SK-N-DZ (cell line): ENCODE measurements around the gene FRRS1.

Experiments
- DNase-seq: peaks from one replicate; pipeline ENCODE4 v3.0.0-alpha.2; 2015; ENCODE audit warnings: low spot score

The FRRS1 gene

GRCh38 chr1:99728494-99729235, 37.8 kb downstream of the FRRS1 start:
- DNase-seq = peak; percentile 18

- DNase-seq = no peak
Measured at GRCh38 chr1:99727575-99728185, 38.8 kb downstream of the FRRS1 start.

GRCh38 chr1:99726818-99727217, 39.6 kb downstream of the FRRS1 start:
- no peak for DNase-seq

- DNase-seq = no peak
Measured at GRCh38 chr1:99726407-99726806, 40.0 kb downstream of the FRRS1 start.

- DNase-seq = no peak
Measured at GRCh38 chr1:99725996-99726395, 40.4 kb downstream of the FRRS1 start.

- DNase-seq = no peak
Measured at GRCh38 chr1:99723251-99723650, 43.2 kb downstream of the FRRS1 start.

- no peak for DNase-seq
Measured at GRCh38 chr1:99717005-99717404, 49.4 kb downstream of the FRRS1 start.

- no peak for DNase-seq
Measured at GRCh38 chr1:99713006-99713405, 53.4 kb downstream of the FRRS1 start.

GRCh38 chr1:99710994-99711393, 55.4 kb downstream of the FRRS1 start:
- DNase-seq = no peak

- peak; percentile 69 for DNase-seq
Measured at GRCh38 chr1:99707535-99708142, 58.8 kb downstream of the FRRS1 start.

- no peak for DNase-seq
Measured at GRCh38 chr1:99705385-99705784, 61.0 kb downstream of the FRRS1 start.

GRCh38 chr1:99704356-99704816, 62.0 kb downstream of the FRRS1 start:
- no peak for DNase-seq

GRCh38 chr1:99702221-99702620, 64.2 kb downstream of the FRRS1 start:
- no peak for DNase-seq

- no peak for DNase-seq
Measured at GRCh38 chr1:99700020-99700419, 66.4 kb downstream of the FRRS1 start.

GRCh38 chr1:99697580-99697979, 68.9 kb downstream of the FRRS1 start:
- DNase-seq = no peak

- DNase-seq = no peak
Measured at GRCh38 chr1:99696616-99697015, 69.8 kb downstream of the FRRS1 start.

- no peak for DNase-seq
Measured at GRCh38 chr1:99691175-99691574, 75.3 kb downstream of the FRRS1 start.

GRCh38 chr1:99685516-99686180, 80.8 kb downstream of the FRRS1 start:
- DNase-seq = peak; percentile 68

- no peak for DNase-seq
Measured at GRCh38 chr1:99682291-99682751, 84.1 kb downstream of the FRRS1 start.

GRCh38 chr1:99681583-99681982, 84.9 kb downstream of the FRRS1 start:
- DNase-seq = no peak

GRCh38 chr1:99680270-99680669, 86.2 kb downstream of the FRRS1 start:
- no peak for DNase-seq

- DNase-seq = no peak
Measured at GRCh38 chr1:99677416-99677815, 89.0 kb downstream of the FRRS1 start.
